ENCODE data around the gene PDE7B. TPM values are rescaled to one million over a fixed set of nuclear protein-coding genes. Genes with fewer than 3 reads are reported as not detected.
"Not testable (repeated sequence)": the region's sequence is repeated elsewhere in the genome, so short reads cannot be mapped to it uniquely, and the experiment has no call there.

Gene PDE7B
- total RNA-seq, 1 experiment from 2014 or later, result 7.1 TPM

GRCh38 chr6:136089876-136090275 is 238.4 kb downstream of the PDE7B start:
- no peak for DNase-seq (ENCODE audit: low read depth, low spot score)
- in situ Hi-C loops (cut with HindIII; ENCODE audit: low pct_unique_long_range_greater_than_20kb, low sequenced_read_pairs), result no loop called here

GRCh38 chr6:136090929-136091328 is 239.4 kb downstream of the PDE7B start:
- DNase-seq (ENCODE audit: low read depth, low spot score), result no peak
- in situ Hi-C loops (cut with HindIII; ENCODE audit: low pct_unique_long_range_greater_than_20kb, low sequenced_read_pairs), result no loop called here

GRCh38 chr6:136092897-136093296 is 241.4 kb downstream of the PDE7B start:
- in situ Hi-C loops (cut with HindIII; ENCODE audit: low pct_unique_long_range_greater_than_20kb, low sequenced_read_pairs), result no loop called here

GRCh38 chr6:136093835-136094234 is 242.3 kb downstream of the PDE7B start:
- DNase-seq (ENCODE audit: low read depth, low spot score), result no peak

More at GRCh38 chr6:136092897-136093296, 241.4 kb downstream of the PDE7B start:
- no peak for DNase-seq (ENCODE audit: low read depth, low spot score)

GRCh38 chr6:136094812-136095211 is 243.3 kb downstream of the PDE7B start:
- in situ Hi-C loops (cut with HindIII; ENCODE audit: low pct_unique_long_range_greater_than_20kb, low sequenced_read_pairs), result no loop called here

More at GRCh38 chr6:136093835-136094234, 242.3 kb downstream of the PDE7B start:
- in situ Hi-C loops (cut with HindIII; ENCODE audit: low pct_unique_long_range_greater_than_20kb, low sequenced_read_pairs), result no loop called here

GRCh38 chr6:136095986-136096385 is 244.5 kb downstream of the PDE7B start:
- in situ Hi-C loops (cut with HindIII; ENCODE audit: low pct_unique_long_range_greater_than_20kb, low sequenced_read_pairs), result no loop called here
- DNase-seq (ENCODE audit: low read depth, low spot score), result no peak

More at GRCh38 chr6:136094812-136095211, 243.3 kb downstream of the PDE7B start:
- DNase-seq (ENCODE audit: low read depth, low spot score), result no peak

- in situ Hi-C loops (cut with HindIII; ENCODE audit: low pct_unique_long_range_greater_than_20kb, low sequenced_read_pairs), result no loop called here
These were observed 251.6 kb downstream of the PDE7B start for GRCh38 chr6:136102991-136103688.

GRCh38 chr6:136103763-136104311 is 252.3 kb downstream of the PDE7B start:
- no peak for DNase-seq (ENCODE audit: low read depth, low spot score)
- in situ Hi-C loops (cut with HindIII; ENCODE audit: low pct_unique_long_range_greater_than_20kb, low sequenced_read_pairs), result no loop called here

More at GRCh38 chr6:136102991-136103688, 251.6 kb downstream of the PDE7B start:
- no peak for DNase-seq (ENCODE audit: low read depth, low spot score)

GRCh38 chr6:136104556-136104955 is 253.1 kb downstream of the PDE7B start:
- DNase-seq (ENCODE audit: low read depth, low spot score), result no peak
- in situ Hi-C loops (cut with HindIII; ENCODE audit: low pct_unique_long_range_greater_than_20kb, low sequenced_read_pairs), result no loop called here

- DNase-seq (ENCODE audit: low read depth, low spot score); in situ Hi-C loops (cut with HindIII; ENCODE audit: low pct_unique_long_range_greater_than_20kb, low sequenced_read_pairs): not testable (repeated sequence)
These were observed 254.3 kb downstream of the PDE7B start for GRCh38 chr6:136105797-136106196.

GRCh38 chr6:136108361-136108945 is 257.0 kb downstream of the PDE7B start:
- in situ Hi-C loops (cut with HindIII; ENCODE audit: low pct_unique_long_range_greater_than_20kb, low sequenced_read_pairs), result no loop called here
- DNase-seq (ENCODE audit: low read depth, low spot score), result no peak

GRCh38 chr6:136111831-136112230 is 260.3 kb downstream of the PDE7B start:
- in situ Hi-C loops (cut with HindIII; ENCODE audit: low pct_unique_long_range_greater_than_20kb, low sequenced_read_pairs), result no loop called here
- DNase-seq (ENCODE audit: low read depth, low spot score), result no peak

GRCh38 chr6:136112262-136112661 is 260.8 kb downstream of the PDE7B start:
- in situ Hi-C loops (cut with HindIII; ENCODE audit: low pct_unique_long_range_greater_than_20kb, low sequenced_read_pairs), result no loop called here
- DNase-seq (ENCODE audit: low read depth, low spot score), result no peak

GRCh38 chr6:136113736-136114173 is 262.3 kb downstream of the PDE7B start:
- in situ Hi-C loops (cut with HindIII; ENCODE audit: low pct_unique_long_range_greater_than_20kb, low sequenced_read_pairs), result no loop called here

GRCh38 chr6:136114661-136115060 is 263.2 kb downstream of the PDE7B start:
- in situ Hi-C loops (cut with HindIII; ENCODE audit: low pct_unique_long_range_greater_than_20kb, low sequenced_read_pairs), result no loop called here
- no peak for DNase-seq (ENCODE audit: low read depth, low spot score)

More at GRCh38 chr6:136113736-136114173, 262.3 kb downstream of the PDE7B start:
- DNase-seq (ENCODE audit: low read depth, low spot score), result peak; percentile 25

- DNase-seq (ENCODE audit: low read depth, low spot score), result no peak
- in situ Hi-C loops (cut with HindIII; ENCODE audit: low pct_unique_long_range_greater_than_20kb, low sequenced_read_pairs), result no loop called here
These were observed 264.4 kb downstream of the PDE7B start for GRCh38 chr6:136115941-136116340.

GRCh38 chr6:136117081-136117480 is 265.6 kb downstream of the PDE7B start:
- DNase-seq (ENCODE audit: low read depth, low spot score), result no peak
- in situ Hi-C loops (cut with HindIII; ENCODE audit: low pct_unique_long_range_greater_than_20kb, low sequenced_read_pairs), result no loop called here

GRCh38 chr6:136118787-136119186 is 267.3 kb downstream of the PDE7B start:
- in situ Hi-C loops (cut with HindIII; ENCODE audit: low pct_unique_long_range_greater_than_20kb, low sequenced_read_pairs), result no loop called here
- DNase-seq (ENCODE audit: low read depth, low spot score), result no peak

- no peak for DNase-seq (ENCODE audit: low read depth, low spot score)
- in situ Hi-C loops (cut with HindIII; ENCODE audit: low pct_unique_long_range_greater_than_20kb, low sequenced_read_pairs), result no loop called here
These were observed 272.0 kb downstream of the PDE7B start for GRCh38 chr6:136123468-136123867.
